K562 (cell line): ENCODE measurements around the gene LZTS3. TPM values are rescaled to one million over a fixed set of nuclear protein-coding genes. Genes with fewer than 3 reads are reported as not detected.
A peak's percentile ranks its signal among the peaks of the same experiment; 100 is the strongest.

Experiments
- ATAC-seq: fragments of 200-7000 bp; cut with Tn5 transposase; 3 replicates; pipeline ENCODE4 v1.9.1; 2020; ENCODE audit warnings: moderate library complexity
- BruUV-seq: library from RNA; stranded (reverse); fragments of 400-500 nt; replicated peaks from 2 replicates; lab custom pipeline; 2021; lab: Mats Ljungman, UMichigan
- CTCF ChIA-PET: fragments of 300-600 bp; formaldehyde crosslinking; extraction: SDS; loops from one replicate; lab custom pipeline; 2021; ENCODE audit warnings: low intra/inter-chr PET ratio; lab: Yijun Ruan, JAX
- POLR2A ChIA-PET: fragments of 300-600, 350-650 bp; sonication (Branson Sonifier 250); formaldehyde crosslinking; extraction: SDS; loops from one replicate; lab custom pipeline; 2021; ENCODE audit warnings: antibody characterized with exemption, inconsistent platforms; lab: Yijun Ruan, JAX
- DNase-seq, 4 experiments: peaks; one replicate each; pipeline versions ENCODE4 v3.0.0 to v3.0.0-alpha.2; 2011 to 2018; ENCODE audit warnings: low spot score in 3 of 4, mixed read lengths in 3 of 4; ENCODE audit errors: extremely low read depth in 1 of 4
- FAIRE-seq: peaks from 2 replicates; lab custom pipeline; 2011; peaks lifted over from hg19 to GRCh38; lab: Jason Lieb, UNC
- H2AFZ ChIP-seq: 2 replicates; pipeline ENCODE4 v1.6.0; 2011; ENCODE audit warnings: low read depth, low read length, control low read depth, inconsistent platforms
- H3K27ac ChIP-seq: fragments of 200-600 bp; 3 replicates; pipeline ENCODE4 v1.8.0; 2011; ENCODE audit warnings: low read depth, mild to moderate bottlenecking, control low read depth, inconsistent platforms, low read length, moderate library complexity, mixed read lengths; ENCODE audit errors: extremely low read depth
- H3K27me3 ChIP-seq, 2 experiments: fragments of 300-600 bp in 1 of 2; 2 replicates in 1 of 2; 3 replicates in 1 of 2; pipeline versions ENCODE4 v1.6.0 to v1.8.0; 2011; ENCODE audit warnings: inconsistent platforms in 2 of 2, low read length in 2 of 2, mild to moderate bottlenecking in 1 of 2, mixed read lengths in 1 of 2, moderate library complexity in 1 of 2; ENCODE audit not compliant: control insufficient read depth in 2 of 2, insufficient read depth in 2 of 2
- H3K36me3 ChIP-seq: fragments of 300-600 bp; 3 replicates; pipeline ENCODE4 v1.8.0; 2011; ENCODE audit warnings: mild to moderate bottlenecking, low read length, inconsistent platforms; ENCODE audit not compliant: control insufficient read depth, insufficient read depth
- H3K4me1 ChIP-seq, 2 experiments: fragments of 200-600 bp in 1 of 2; replicated peaks in 1 of 2; 2 replicates in 1 of 2; 3 replicates in 1 of 2; pipeline versions ENCODE4 v1.5.1 to v1.8.0; 2011; ENCODE audit warnings: inconsistent platforms in 2 of 2, low read length in 2 of 2, mild to moderate bottlenecking in 1 of 2, mixed read lengths in 1 of 2, moderate library complexity in 1 of 2; ENCODE audit not compliant: control insufficient read depth in 2 of 2, insufficient read depth in 2 of 2
- H3K4me2 ChIP-seq: 2 replicates; pipeline ENCODE4 v1.6.1; 2011; ENCODE audit warnings: low read length, control low read depth, inconsistent platforms, mixed read lengths; ENCODE audit not compliant: insufficient read depth
- H3K4me3 ChIP-seq: fragments of 200-600 bp; sonication (generic), shearing (Covaris generic); 2 replicates; pipeline ENCODE4 v1.5.1; 2016; ENCODE audit warnings: control low read depth, inconsistent platforms
- H3K79me2 ChIP-seq: fragments of 200-600 bp; 3 replicates; pipeline ENCODE4 v1.8.0; 2011; ENCODE audit warnings: low read length, inconsistent platforms; ENCODE audit not compliant: control insufficient read depth, insufficient read depth
- H3K9ac ChIP-seq, 2 experiments: 2 replicates each; pipeline versions ENCODE4 v1.6.0 to v1.6.1; 2011; ENCODE audit warnings: low read depth in 2 of 2, low read length in 2 of 2, control low read depth in 1 of 2, inconsistent platforms in 1 of 2, mild to moderate bottlenecking in 1 of 2, mixed read lengths in 1 of 2; ENCODE audit not compliant: insufficient read depth in 1 of 2
- H3K9me1 ChIP-seq: one replicate; pipeline ENCODE4 v1.6.0; 2011; ENCODE audit warnings: inconsistent platforms, mild to moderate bottlenecking, low read length, moderate library complexity; ENCODE audit not compliant: control insufficient read depth, insufficient read depth
- H3K9me3 ChIP-seq: replicated peaks from 2 replicates; pipeline ENCODE4 v1.5.1; 2011; ENCODE audit warnings: low read depth, low read length, inconsistent platforms; ENCODE audit not compliant: control insufficient read depth, insufficient read depth
- H4K20me1 ChIP-seq: replicated peaks from 2 replicates; pipeline ENCODE4 v1.6.1; 2011; ENCODE audit warnings: low read length, inconsistent platforms, mixed read lengths; ENCODE audit not compliant: control insufficient read depth, insufficient read depth
- ARID2 ChIP-seq: fragments of 450-650 bp; IDR thresholded peaks from 2 replicates; pipeline ENCODE4 v1.6.1; 2017; ENCODE audit warnings: antibody characterized with exemption, mild to moderate bottlenecking
- CBFA2T2 ChIP-seq: fragments of 450-650 bp; conservative IDR thresholded peaks from 2 replicates; pipeline ENCODE4 v1.6.1; 2017; ENCODE audit warnings: mild to moderate bottlenecking
- FOS ChIP-seq: IDR thresholded peaks from 3 replicates; pipeline ENCODE4 v1.6.1; 2011; ENCODE audit not compliant: insufficient read length; ENCODE audit errors: extremely low read depth
- MCM2 ChIP-seq: fragments of 450-650 bp; IDR thresholded peaks from 2 replicates; pipeline ENCODE4 v1.6.1; 2017; ENCODE audit warnings: low read depth, mild to moderate bottlenecking
- MTA1 ChIP-seq: fragments of 450-650 bp; IDR thresholded peaks from 2 replicates; pipeline ENCODE4 v1.6.1; 2017; ENCODE audit warnings: borderline replicate concordance
- POU5F1 ChIP-seq: fragments of 150-350 bp; IDR thresholded peaks from 2 replicates; pipeline ENCODE4 v1.6.1; 2014; ENCODE audit warnings: borderline replicate concordance, low read length, low read depth, mild to moderate bottlenecking; ENCODE audit not compliant: partially characterized antibody
- ZNF121 ChIP-seq: sonication (generic); formaldehyde crosslinking; conservative IDR thresholded peaks from 2 replicates; pipeline ENCODE4 v1.8.0; 2022; ENCODE audit warnings: missing genetic modification reagents
- ZNF518B ChIP-seq: fragments of 250-450 bp; sonication (Bioruptor Pico); IDR thresholded peaks from 2 replicates; pipeline ENCODE4 v1.5.0; 2021; ENCODE audit warnings: mild to moderate bottlenecking, moderate library complexity
- ZNF644 ChIP-seq: fragments of 200-800 bp; sonication (Bioruptor generic); IDR thresholded peaks from 2 replicates; pipeline ENCODE4 v1.6.1; 2016; ENCODE audit warnings: low read depth, missing genetic modification characterization, missing compliant biosample characterization
- WGBS: fragments of 100-300 bp; shearing (Covaris generic); methylation state at CpG from one replicate; pipeline ENCODE4 v1.1.6; 2016; ENCODE audit warnings: low coverage, mixed read lengths; ENCODE audit not compliant: insufficient coverage; ENCODE audit errors: missing lambda C conversion rate; 5-methylcytosine and 5-hydroxymethylcytosine counted together
- in situ Hi-C: fragments of 300-500 bp; cut with MboI; formaldehyde crosslinking; loops from 4 replicates; pipeline ENCODE4 v1.15.0; 2018; ENCODE audit warnings: inconsistent platforms, mixed read lengths
- intact Hi-C: fragments of 100-400 bp; cut with micrococcal nuclease; formaldehyde crosslinking; loops from 2 replicates; pipeline ENCODE4 v1.14.2; 2022
- polyA plus RNA-seq, 8 experiments: library from polyadenylated mRNA; depleted of rRNA in 4 of 8; stranded (reverse) in 5 of 8; unstranded in 3 of 8; fragments of >200 nt; fragmentation: Nextera tagmentation in 2 of 8; fragmentation: Illumina TruSeq in 1 of 8; extraction: Ambion mirVana in 2 of 8; extraction: Trizol in 1 of 8; gene quantifications; 2 replicates each; pipeline versions ENCODE4 v1.2.1 to v1.2.3, GENCODE V29; 2011 to 2014; ENCODE audit warnings: inconsistent platforms in 1 of 8, missing spikeins in 1 of 8
- total RNA-seq, 7 experiments: library from RNA; depleted of rRNA in 6 of 7; stranded (reverse); fragments of >200 nt in 6 of 7; fragmentation: Illumina TruSeq in 2 of 7; extraction: Trizol in 2 of 7; gene quantifications; 2 replicates each; pipeline versions ENCODE4 v1.2.1 to v1.2.3, GENCODE V29; 2011 to 2021; ENCODE audit warnings: low replicate concordance in 1 of 7

The LZTS3 gene
- total and polyA plus RNA-seq, 9 of the 15 experiments (the other 6 are each of a cell fraction or from before 2014, with no cell fraction given) = 0.07 to 2.9 (median 2.0) TPM

GRCh38 chr20:3158968-3159431 lies 14.3 kb downstream of the LZTS3 start (continued):
- TF ChIP-seq ZNF518B (CRISPR knock-in tag) = no peak

GRCh38 chr20:3157817-3158216 lies 15.5 kb downstream of the LZTS3 start:
- no peak overlapping the region for H2AFZ ChIP-seq
- FAIRE-seq (no peak), DNase-seq (no peak), ATAC-seq (no peak)
- no peaks in the 10 kb centered on the region for H3K27me3 ChIP-seq
- no peaks in the 10 kb centered on the region for H3K9me1 ChIP-seq
- H3K9ac ChIP-seq = peak overlapping the region; percentile 86 to 93
- H3K9me3 ChIP-seq = no peaks in the 10 kb centered on the region
- in situ Hi-C loops = no loop called here
- H3K36me3 ChIP-seq = peaks cover 35% of the 10 kb centered on the region
- TF ChIP-seq POU5F1 = no peak
- no peak for TF ChIP-seq MTA1
- TF ChIP-seq MCM2 = no peak
- TF ChIP-seq ARID2 = no peak
- peak; percentile 66; the same call in 1 of the 2 replicates for TF ChIP-seq ZNF121 (CRISPR knock-in tag)
- no peak for TF ChIP-seq CBFA2T2
- TF ChIP-seq ZNF644 (tag) = no peak
- no peak for TF ChIP-seq FOS
- TF ChIP-seq, all 486 proteins: peak for 1
- Histone ChIP-seq H4K20me1 (peaks cover 26% of the 10 kb centered on the region), H3K4me2 (peak overlapping the region; percentile 88), H3K79me2 (peaks cover 71% of the 10 kb centered on the region), H3K4me3 (peak overlapping the region; percentile 33), H3K4me1 (peaks cover 13 to 17% of the 10 kb centered on the region in 2 experiments; a peak in 4 of 5 replicates), H3K27ac (peak overlapping the region; percentile 46; the same call in 1 of the 3 replicates)
- WGBS = 19% methylated on average over 5 of the region's 11 CpGs
- CTCF ChIA-PET = no interaction called here
- intact Hi-C loops = no loop called here
- POLR2A ChIA-PET = interaction anchor here (0.5 to 4.1 kb wide), 3 partner anchors 10 to 80 kb away, joined by 3 to 42 read pairs (median 3); no protein-coding TSS in a partner anchor
- no TSS peak for BruUV-seq
